Prostate gland (tissue), 2 donors: ENCODE data around the gene CTSC. TPM values are rescaled to one million over a fixed set of nuclear protein-coding genes. Genes with fewer than 3 reads are reported as not detected.

Experiments
- DNase-seq: peaks from one replicate; pipeline ENCODE4 v3.0.0-alpha.2; 2019; ENCODE audit warnings: low spot score
- H3K27ac ChIP-seq, 2 donors: fragments of 200-600 bp; sonication (generic); 2 replicates each; pipeline ENCODE4 v1.5.1; 2017 to 2019
- H3K27me3 ChIP-seq: fragments of 200-600 bp; sonication (generic); replicated peaks from 2 replicates; pipeline ENCODE4 v1.5.1; 2019; ENCODE audit not compliant: insufficient read depth
- H3K36me3 ChIP-seq, 2 donors: fragments of 200-600 bp; sonication (generic); 1 replicate in 1 of 2; 2 replicates in 1 of 2; pipeline versions ENCODE4 v1.5.1 to v1.8.1; 2017 to 2019
- H3K4me1 ChIP-seq: fragments of 200-600 bp; sonication (generic); replicated peaks from 2 replicates; pipeline ENCODE4 v1.5.1; 2019
- H3K4me3 ChIP-seq, 2 donors: fragments of 200-600 bp; sonication (generic); 2 replicates each; pipeline ENCODE4 v1.5.1; 2017 to 2019
- H3K9me3 ChIP-seq: fragments of 200-600 bp; sonication (generic); 2 replicates; pipeline ENCODE4 v1.5.1; 2017
- CTCF ChIP-seq, 4 experiments: fragments of 200-600 bp in 2 of 4; fragments of 450-650 bp in 2 of 4; sonication (generic) in 2 of 4; IDR thresholded peaks; 1 replicate in 3 of 4; 2 replicates in 1 of 4; pipeline ENCODE4 v1.5.1; 2016 to 2019; ENCODE audit warnings: antibody characterized with exemption in 4 of 4, mild to moderate bottlenecking in 2 of 4, moderate library complexity in 2 of 4
- POLR2A ChIP-seq: fragments of 450-650 bp; IDR thresholded peaks from one replicate; pipeline ENCODE4 v1.6.1; 2016; ENCODE audit warnings: antibody characterized with exemption, mild to moderate bottlenecking
- POLR2AphosphoS5 ChIP-seq: sonication (generic); formaldehyde crosslinking; IDR thresholded peaks from one replicate; pipeline ENCODE4 v1.6.1; 2017; ENCODE audit warnings: antibody characterized with exemption
- WGBS: methylation state at CpG from one replicate; pipeline ENCODE4 v1.1.5; 2018; 5-methylcytosine and 5-hydroxymethylcytosine counted together
- intact Hi-C: fragments of 100-400 bp; cut with DNase I; formaldehyde crosslinking; loops from one replicate; pipeline ENCODE4 v1.14.2; 2022
- total RNA-seq, 2 donors: library from RNA; depleted of rRNA; stranded (reverse); fragments of >200 nt; gene quantifications; one replicate each; pipeline ENCODE4 v1.1.0, GENCODE V29; 2016

CTSC gene
- total RNA-seq, 2 donors from 2014 or later = 19.4 to 65.5 TPM

- intact Hi-C loops = no loop called here
- Histone ChIP-seq H3K9me3 (no peaks in the 10 kb centered on the region), H3K4me3 (no peak overlapping the region), H3K27ac (no peak overlapping the region), H3K36me3 (no peaks in the 10 kb centered on the region), H3K27me3 (no peaks in the 10 kb centered on the region), H3K4me1 (no peaks in the 10 kb centered on the region)
- 23% methylated on average over 3 of the region's 3 CpGs for WGBS
- DNase-seq = no peak
- TF ChIP-seq POLR2A (no peak), POLR2AphosphoS5 (no peak), CTCF (IDR thresholded peaks at IDR 0.05) (no peak)
Observed at GRCh38 chr11:88277349-88277915, 60.1 kb downstream of the CTSC start.

GRCh38 chr11:88275636-88276035 lies 61.9 kb downstream of the CTSC start:
- TF ChIP-seq CTCF (IDR thresholded peaks at IDR 0.05) (no peak), POLR2A (no peak), POLR2AphosphoS5 (no peak)
- Histone ChIP-seq H3K4me1 (no peaks in the 10 kb centered on the region), H3K4me3 (no peak overlapping the region), H3K36me3 (no peaks in the 10 kb centered on the region), H3K9me3 (no peaks in the 10 kb centered on the region), H3K27ac (no peak overlapping the region), H3K27me3 (no peaks in the 10 kb centered on the region)
- DNase-seq = no peak
- intact Hi-C loops = no loop called here
- 90% methylated on average over 1 of the region's 1 CpG for WGBS

GRCh38 chr11:88266919-88267318 lies 70.6 kb downstream of the CTSC start:
- Histone ChIP-seq H3K27ac (no peak overlapping the region), H3K9me3 (no peaks in the 10 kb centered on the region), H3K27me3 (no peaks in the 10 kb centered on the region), H3K4me1 (no peaks in the 10 kb centered on the region), H3K4me3 (no peak overlapping the region), H3K36me3 (no peaks in the 10 kb centered on the region)
- no peak for DNase-seq
- intact Hi-C loops = no loop called here
- TF ChIP-seq POLR2AphosphoS5 (no peak), CTCF (IDR thresholded peaks at IDR 0.05) (no peak), POLR2A (no peak)
- 93% methylated on average over 1 of the region's 1 CpG for WGBS

GRCh38 chr11:88266157-88266556 lies 71.4 kb downstream of the CTSC start:
- DNase-seq = no peak
- H3K36me3 ChIP-seq = no peaks in the 10 kb centered on the region
- H3K27ac ChIP-seq = no peak overlapping the region
- intact Hi-C loops = no loop called here
- H3K9me3 ChIP-seq = no peaks in the 10 kb centered on the region
- H3K4me3 ChIP-seq = no peak overlapping the region
- H3K27me3 ChIP-seq = no peaks in the 10 kb centered on the region
- no peak for TF ChIP-seq POLR2A
- no peak for TF ChIP-seq POLR2AphosphoS5
- TF ChIP-seq CTCF (IDR thresholded peaks at IDR 0.05) = no peak
- no peaks in the 10 kb centered on the region for H3K4me1 ChIP-seq

GRCh38 chr11:88259431-88259830 lies 78.1 kb downstream of the CTSC start:
- Histone ChIP-seq H3K9me3 (no peaks in the 10 kb centered on the region), H3K4me1 (no peaks in the 10 kb centered on the region), H3K4me3 (no peak overlapping the region), H3K27ac (no peak overlapping the region), H3K36me3 (no peaks in the 10 kb centered on the region), H3K27me3 (no peaks in the 10 kb centered on the region)
- TF ChIP-seq POLR2A = no peak
- TF ChIP-seq POLR2AphosphoS5 = no peak
- TF ChIP-seq CTCF (IDR thresholded peaks at IDR 0.05) = no peak
- no peak for DNase-seq
- intact Hi-C loops = no loop called here
